DND-41 (cell line): Measurements from ENCODE around the gene RFTN1.

Source experiments
- CTCF ChIP-seq: IDR thresholded peaks from 2 replicates; pipeline ENCODE4 v1.5.1; 2012; ENCODE audit warnings: borderline replicate concordance, low read length, moderate library complexity, mild to moderate bottlenecking; ENCODE audit not compliant: poor library complexity, severe bottlenecking; ENCODE audit errors: extremely low read depth
- EZH2 ChIP-seq: IDR thresholded peaks from 3 replicates; pipeline ENCODE4 v1.6.1; 2012; ENCODE audit warnings: borderline replicate concordance, low read depth, mild to moderate bottlenecking, moderate library complexity, low read length, inconsistent platforms; ENCODE audit not compliant: severe bottlenecking

- TF ChIP-seq CTCF: no peak
- TF ChIP-seq EZH2: no peak
Measured at GRCh38 chr3:16385151-16385550, 128.3 kb downstream of the RFTN1 start.
